Activated T-cell treated with anti-CD3 and anti-CD28 coated beads for 24 hours (primary cell): ENCODE measurements around the gene AGPS.

Experiments
- DNase-seq: peaks from one replicate; pipeline ENCODE4 v3.0.0-alpha.2; 2020; ENCODE audit warnings: low read depth

The AGPS gene

DNA sequence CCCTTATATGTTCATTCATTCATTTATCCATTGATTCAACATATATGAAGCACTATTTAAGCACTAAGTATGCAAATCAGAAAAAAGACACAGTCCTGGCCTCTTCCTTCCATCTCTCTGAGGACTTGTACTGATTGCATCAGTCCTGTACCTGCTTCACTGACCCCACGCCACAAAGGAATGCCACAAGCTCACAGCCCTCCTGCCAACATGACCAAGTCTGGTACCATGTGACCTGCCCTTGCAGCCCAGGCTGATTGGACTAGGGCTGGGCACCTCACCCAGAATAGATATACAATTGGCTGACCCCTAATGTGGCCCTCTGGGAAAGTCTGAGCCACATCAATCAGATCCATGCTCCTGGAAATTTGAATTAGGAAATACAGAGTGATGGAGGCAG lies 196.6 kb downstream of the AGPS start:
- DNase-seq: no peak

DNA sequence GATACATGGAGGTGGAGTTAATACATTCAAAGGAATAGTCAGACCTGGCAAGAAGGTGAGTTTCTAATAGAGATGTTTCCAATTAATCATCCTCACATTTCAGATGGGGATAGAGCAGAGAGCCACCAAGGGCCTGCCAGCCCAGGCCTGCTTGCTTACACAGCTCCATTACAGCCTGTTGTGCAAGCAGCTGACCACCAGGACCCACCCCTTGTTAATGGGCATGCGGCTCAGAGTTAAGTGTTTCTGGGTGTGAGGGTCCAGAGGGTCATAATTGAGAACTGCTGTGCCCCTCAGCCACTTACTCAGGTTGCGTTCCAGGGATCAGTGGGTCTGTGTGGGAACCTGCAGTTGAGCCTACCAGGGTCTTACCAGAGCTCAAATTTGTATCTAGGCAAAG lies 199.8 kb downstream of the AGPS start:
- no peak for DNase-seq

DNA sequence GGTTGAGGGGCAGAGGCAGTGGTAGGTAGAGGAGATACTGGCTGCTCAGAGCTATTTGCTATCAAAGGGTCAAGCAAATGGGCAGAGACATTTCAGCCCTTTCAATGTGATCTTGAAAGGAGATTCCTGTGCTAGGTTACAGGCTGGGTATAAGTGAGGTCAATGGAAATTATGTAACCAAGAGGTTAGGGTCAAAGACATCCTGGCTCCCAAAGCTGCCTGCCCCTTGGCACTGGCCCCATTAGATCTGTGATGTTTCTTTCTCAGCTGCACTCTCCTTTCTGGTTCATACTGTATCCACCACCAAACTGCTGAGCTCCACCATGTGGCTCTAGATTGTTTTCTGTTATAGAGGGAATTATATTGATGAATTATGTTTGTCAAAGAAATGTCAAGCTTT lies 200.4 kb downstream of the AGPS start:
- no peak for DNase-seq

DNA sequence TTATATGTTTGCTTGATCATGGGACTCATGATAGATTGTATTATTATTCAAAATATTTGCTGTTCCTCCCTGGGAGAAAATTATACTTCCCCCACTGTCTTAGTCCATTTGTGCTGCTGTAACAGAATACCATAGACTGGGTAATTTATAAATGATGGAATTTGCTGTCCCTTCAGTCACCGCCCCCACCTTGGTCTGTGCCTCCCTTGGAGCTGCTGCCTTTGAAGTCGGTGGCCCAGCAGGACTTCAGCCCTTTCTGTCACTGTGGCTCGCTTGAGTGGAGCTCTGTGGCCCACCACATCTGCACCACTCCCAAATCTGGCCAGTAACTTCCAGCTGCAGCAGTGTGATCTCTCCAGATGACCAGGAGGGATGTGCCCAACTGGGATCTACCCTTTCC lies 200.8 kb downstream of the AGPS start:
- no peak for DNase-seq
